ENCODE results near the gene ADGRG3.

DNA sequence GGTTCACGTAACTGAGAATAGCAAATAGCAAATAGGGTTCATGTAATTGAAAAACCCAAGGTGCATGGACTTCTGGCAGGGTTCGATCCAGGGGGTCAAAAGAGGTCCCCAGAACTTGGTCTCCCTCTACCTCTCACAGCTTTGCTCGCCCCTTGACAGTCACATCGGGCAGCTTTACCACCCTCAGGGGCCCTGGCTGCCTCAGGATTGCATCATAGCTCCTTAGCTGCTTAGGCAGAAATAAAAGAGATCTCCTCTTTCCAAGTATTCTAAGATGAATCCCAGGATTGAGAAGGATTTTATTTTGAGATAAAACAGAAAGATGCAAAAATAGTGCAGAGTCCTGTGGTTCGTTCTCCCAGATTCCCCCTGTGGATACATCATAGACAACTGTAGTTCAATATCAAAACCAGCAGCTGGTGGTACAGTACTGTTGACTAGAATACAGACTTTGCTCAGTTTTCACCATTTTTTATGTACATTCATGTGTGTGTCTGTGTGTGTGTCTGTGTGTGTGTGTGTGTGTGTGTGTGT is 12.8 kb downstream of the ADGRG3 start:
- TF ChIP-seq POLR2AphosphoS5 (IDR thresholded peaks at IDR 0.05; ENCODE audit: low read depth, low read length) (no peak), POLR2A (IDR thresholded peaks at IDR 0.05; ENCODE audit: low read depth, low read length) (no peak), TAF1 (IDR thresholded peaks at IDR 0.05; ENCODE audit: low read depth, low read length) (no peak), SPI1 (IDR thresholded peaks at IDR 0.05; ENCODE audit: low read depth, low read length) (no peak), POU2F2 (IDR thresholded peaks at IDR 0.05; ENCODE audit: low read depth, low read length) (no peak), PAX5 (IDR thresholded peaks at IDR 0.05; ENCODE audit: insufficient read depth, low read length, severe bottlenecking) (no peak)

Data from GM12891 (cell line).